Activated CD4-positive, alpha-beta T cell treated with anti-CD3 and anti-CD28 coated beads, Interleukin-2, amount 50 U/mL, for 16 hours (primary cell): ENCODE measurements around the gene SYT7.
"Not testable (repeated sequence)": the region's sequence is repeated elsewhere in the genome, so short reads cannot be mapped to it uniquely, and the experiment has no call there.

Experiments
- DNase-seq: peaks from one replicate; pipeline ENCODE4 v3.0.0-alpha.2; 2020

SYT7 gene

GRCh38 chr11:61467602-61468001, 113.3 kb downstream of the SYT7 start:
- DNase-seq = not testable (repeated sequence)
